Smooth muscle cell (in vitro differentiated cells): ENCODE results near the gene BRD4. TPM values are rescaled to one million over a fixed set of nuclear protein-coding genes. Genes with fewer than 3 reads are reported as not detected.

Source experiments
- DNase-seq: peaks from one replicate; lab custom pipeline; 2025; ENCODE audit not compliant: unreplicated experiment; lab: John Stamatoyannopoulos, UW
- H2AFZ ChIP-seq: fragments of 200-600 bp; sonication (generic); 2 replicates; pipeline ENCODE4 v1.6.0; 2016; ENCODE audit warnings: antibody characterized with exemption, low read depth, mild to moderate bottlenecking
- H3F3A ChIP-seq: fragments of 200-600 bp; sonication (generic); 2 replicates; pipeline ENCODE4 v1.6.0; 2017; ENCODE audit warnings: antibody characterized with exemption, low read depth
- H3K27ac ChIP-seq: fragments of 200-600 bp; sonication (generic); 2 replicates; pipeline ENCODE4 v1.5.1; 2016; ENCODE audit warnings: low read depth, mild to moderate bottlenecking
- H3K27me3 ChIP-seq: fragments of 200-600 bp; sonication (generic); 2 replicates; pipeline ENCODE4 v1.6.1; 2016; ENCODE audit warnings: low read depth, mild to moderate bottlenecking
- H3K36me3 ChIP-seq: fragments of 200-600 bp; sonication (generic); 2 replicates; pipeline ENCODE4 v1.5.1; 2016; ENCODE audit warnings: low read depth
- H3K4me1 ChIP-seq: fragments of 200-600 bp; sonication (generic); 2 replicates; pipeline ENCODE4 v1.5.1; 2016; ENCODE audit warnings: low read depth
- H3K4me2 ChIP-seq: fragments of 200-600 bp; sonication (generic); 2 replicates; pipeline ENCODE4 v1.6.0; 2016; ENCODE audit warnings: mild to moderate bottlenecking
- H3K4me3 ChIP-seq: fragments of 200-600 bp; sonication (generic); 2 replicates; pipeline ENCODE4 v1.5.1; 2016; ENCODE audit warnings: mild to moderate bottlenecking
- H3K79me2 ChIP-seq: fragments of 200-600 bp; sonication (generic); 2 replicates; pipeline ENCODE4 v1.6.0; 2016; ENCODE audit warnings: low read depth, mild to moderate bottlenecking
- H3K9ac ChIP-seq: fragments of 200-600 bp; sonication (generic); 2 replicates; pipeline ENCODE4 v1.6.0; 2016; ENCODE audit warnings: low read depth
- H3K9me3 ChIP-seq: fragments of 200-600 bp; sonication (generic); replicated peaks from 2 replicates; pipeline ENCODE4 v1.5.1; 2016; ENCODE audit warnings: low read depth
- H4K20me1 ChIP-seq: fragments of 200-600 bp; sonication (generic); 2 replicates; pipeline ENCODE4 v1.6.0; 2016; ENCODE audit warnings: low read depth
- WGBS: methylation state at CpG from one replicate; pipeline ENCODE4 v1.1.7; 2016; ENCODE audit warnings: low lambda C conversion rate; 5-methylcytosine and 5-hydroxymethylcytosine counted together
- polyA plus RNA-seq: library from polyadenylated mRNA; unstranded; fragments of >200 nt; fragmentation: Nextera tagmentation; extraction: Ambion mirVana; gene quantifications from 2 replicates; pipeline ENCODE4 v1.2.1, GENCODE V29; 2016
- total RNA-seq: library from RNA; depleted of rRNA; stranded (reverse); fragments of >200 nt; gene quantifications from 2 replicates; pipeline ENCODE4 v1.2.3, GENCODE V29; 2014
- TF ChIP-seq, protein P1 (sequence below): fragments of 200-600 bp; sonication (generic); IDR thresholded peaks from 2 replicates; pipeline ENCODE4 v1.5.1; 2017; ENCODE audit warnings: borderline replicate concordance, mild to moderate bottlenecking, antibody characterized with exemption; ENCODE audit not compliant: insufficient read depth, poor library complexity, severe bottlenecking

BRD4 gene
- total and polyA plus RNA-seq, 2 experiments from 2014 or later: 24.1 to 102 TPM

DNA sequence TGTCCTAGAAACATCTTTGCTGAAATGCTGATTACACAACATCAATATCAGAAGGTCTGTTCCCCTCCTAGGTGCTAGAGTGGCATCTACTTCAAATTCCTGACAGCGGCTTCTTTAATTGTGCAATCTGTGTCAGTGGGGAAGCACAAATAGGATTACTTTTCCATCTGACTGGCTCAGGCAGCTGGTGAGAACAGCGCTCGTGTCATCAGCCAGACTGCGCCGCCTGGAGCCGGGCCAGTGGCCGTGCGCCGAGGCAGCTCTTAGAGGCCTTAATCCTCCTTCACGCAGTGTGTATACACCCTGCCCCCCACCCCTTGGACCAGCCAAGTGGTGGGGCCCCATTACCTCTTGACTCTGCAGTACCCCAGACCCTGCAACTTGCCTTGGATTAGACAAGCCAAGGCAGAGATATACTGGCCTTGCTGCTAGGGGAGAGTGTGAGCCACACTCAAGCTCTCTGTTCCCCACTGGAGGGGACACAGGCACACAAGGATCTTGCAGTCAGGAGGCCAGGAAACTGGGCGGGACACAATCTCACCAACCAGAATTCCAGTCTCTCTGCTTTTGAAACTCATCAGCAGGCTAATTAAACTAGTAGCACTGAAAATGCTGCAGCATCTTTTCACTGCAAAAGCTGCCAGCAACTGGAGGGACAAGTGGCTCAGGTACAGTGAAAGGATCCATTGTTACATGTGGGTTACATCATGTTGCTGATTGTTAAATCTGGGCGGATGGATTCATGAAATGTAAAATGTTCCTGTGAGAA is 51.2 kb downstream of the BRD4 start:
- peak overlapping the region; percentile 23 for H3K9ac ChIP-seq
- H4K20me1 ChIP-seq: peaks cover 100% of the 10 kb centered on the region
- H3K4me1 ChIP-seq: peaks cover 49% of the 10 kb centered on the region
- no peak overlapping the region for H2AFZ ChIP-seq
- H3K4me2 ChIP-seq: peak overlapping the region; percentile 66
- peaks cover 51% of the 10 kb centered on the region for H3F3A ChIP-seq
- H3K36me3 ChIP-seq: no peaks in the 10 kb centered on the region
- H3K27me3 ChIP-seq: no peaks in the 10 kb centered on the region
- H3K27ac ChIP-seq: peak overlapping the region; percentile 84
- H3K9me3 ChIP-seq: no peaks in the 10 kb centered on the region
- TF ChIP-seq, protein P1, sequence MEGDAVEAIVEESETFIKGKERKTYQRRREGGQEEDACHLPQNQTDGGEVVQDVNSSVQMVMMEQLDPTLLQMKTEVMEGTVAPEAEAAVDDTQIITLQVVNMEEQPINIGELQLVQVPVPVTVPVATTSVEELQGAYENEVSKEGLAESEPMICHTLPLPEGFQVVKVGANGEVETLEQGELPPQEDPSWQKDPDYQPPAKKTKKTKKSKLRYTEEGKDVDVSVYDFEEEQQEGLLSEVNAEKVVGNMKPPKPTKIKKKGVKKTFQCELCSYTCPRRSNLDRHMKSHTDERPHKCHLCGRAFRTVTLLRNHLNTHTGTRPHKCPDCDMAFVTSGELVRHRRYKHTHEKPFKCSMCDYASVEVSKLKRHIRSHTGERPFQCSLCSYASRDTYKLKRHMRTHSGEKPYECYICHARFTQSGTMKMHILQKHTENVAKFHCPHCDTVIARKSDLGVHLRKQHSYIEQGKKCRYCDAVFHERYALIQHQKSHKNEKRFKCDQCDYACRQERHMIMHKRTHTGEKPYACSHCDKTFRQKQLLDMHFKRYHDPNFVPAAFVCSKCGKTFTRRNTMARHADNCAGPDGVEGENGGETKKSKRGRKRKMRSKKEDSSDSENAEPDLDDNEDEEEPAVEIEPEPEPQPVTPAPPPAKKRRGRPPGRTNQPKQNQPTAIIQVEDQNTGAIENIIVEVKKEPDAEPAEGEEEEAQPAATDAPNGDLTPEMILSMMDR: peak; percentile 20
- peak; percentile 58 for DNase-seq
- 20% methylated on average over 12 of the region's 12 CpGs for WGBS
- peaks cover 100% of the 10 kb centered on the region for H3K79me2 ChIP-seq
- no peak overlapping the region for H3K4me3 ChIP-seq

DNA sequence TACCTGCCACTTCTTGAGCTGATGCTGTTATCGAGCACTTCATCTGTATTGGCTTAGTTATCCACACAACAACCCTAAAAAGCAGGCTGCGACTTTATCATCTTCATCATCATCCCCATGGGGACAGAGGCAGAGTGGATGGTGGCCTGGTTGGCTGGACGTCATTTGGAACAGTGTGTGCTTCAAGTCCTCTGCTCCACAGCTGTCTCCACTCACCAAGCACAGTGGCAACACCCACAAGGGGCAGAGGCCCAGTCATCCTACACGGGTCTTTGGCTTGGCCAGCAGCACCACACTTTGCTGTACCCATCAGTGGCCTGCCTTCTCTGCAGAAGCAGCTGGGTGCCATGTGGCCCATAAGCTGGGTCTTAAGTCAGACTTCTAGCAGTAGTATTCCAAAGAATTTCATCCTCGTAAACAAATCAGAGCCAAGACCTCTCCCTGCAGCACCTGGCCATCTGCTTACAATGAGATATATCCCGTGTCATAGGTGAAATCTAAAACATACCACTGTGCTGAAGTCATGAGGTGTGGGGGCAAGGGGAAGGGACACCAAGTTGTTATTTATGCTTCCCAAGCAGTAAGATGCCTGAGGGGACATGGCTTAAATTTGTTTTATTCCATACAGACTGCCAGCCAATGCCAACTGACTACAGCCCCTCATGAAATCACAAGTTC is 52.2 kb downstream of the BRD4 start:
- Histone ChIP-seq H3K36me3 (no peaks in the 10 kb centered on the region), H3K9ac (peak overlapping the region; percentile 23), H3K4me3 (no peak overlapping the region), H3K27me3 (no peaks in the 10 kb centered on the region), H2AFZ (no peak overlapping the region), H3K79me2 (peaks cover 100% of the 10 kb centered on the region), H3K9me3 (no peaks in the 10 kb centered on the region), H3K4me1 (peaks cover 49% of the 10 kb centered on the region), H3K27ac (peak overlapping the region; percentile 84), H3F3A (peaks cover 51% of the 10 kb centered on the region), H4K20me1 (peaks cover 100% of the 10 kb centered on the region), H3K4me2 (peak overlapping the region; percentile 66)
- 63% methylated on average over 6 of the region's 6 CpGs for WGBS
- TF ChIP-seq, protein P1: no peak
- DNase-seq: no peak

GRCh38 chr19:15279326-15279904 is 52.9 kb downstream of the BRD4 start:
- peak overlapping the region; percentile 66 for H3K4me2 ChIP-seq
- H3K79me2 ChIP-seq: peaks cover 100% of the 10 kb centered on the region
- H3K4me1 ChIP-seq: peaks cover 49% of the 10 kb centered on the region
- H3F3A ChIP-seq: peaks cover 49% of the 10 kb centered on the region
- H3K27me3 ChIP-seq: no peaks in the 10 kb centered on the region
- H3K36me3 ChIP-seq: no peaks in the 10 kb centered on the region
- H3K9me3 ChIP-seq: no peaks in the 10 kb centered on the region
- no peak overlapping the region for H3K4me3 ChIP-seq
- H2AFZ ChIP-seq: no peak overlapping the region
- H3K9ac ChIP-seq: no peak overlapping the region
- no peak for DNase-seq
- peak overlapping the region; percentile 84 for H3K27ac ChIP-seq
- TF ChIP-seq, protein P1: no peak
- H4K20me1 ChIP-seq: peaks cover 100% of the 10 kb centered on the region
- WGBS: 91% methylated on average over 4 of the region's 4 CpGs
